ENCODE results near the gene DENND4C.
A peak's percentile ranks its signal among the peaks of the same experiment; 100 is the strongest.

DENND4C gene

GRCh38 chr9:19358701-19359100 is 128.2 kb downstream of the DENND4C start:
- TF ChIP-seq TAF1 (IDR thresholded peaks at IDR 0.05; ENCODE audit: borderline replicate concordance, insufficient read depth, low read length) (no peak), SIN3A (IDR thresholded peaks at IDR 0.05; ENCODE audit: borderline replicate concordance, insufficient read depth, low read length) (no peak), FOXP2 (optimal IDR thresholded peaks at IDR 0.05; ENCODE audit: borderline replicate concordance, extremely low read depth, extremely low read length, insufficient read depth) (no peak), POLR2AphosphoS5 (IDR thresholded peaks at IDR 0.05; ENCODE audit: low read depth, low read length) (no peak), REST (IDR thresholded peaks at IDR 0.05; ENCODE audit: insufficient read depth in 1 of 2, low read depth in 2 of 2, low read length in 2 of 2) (no peak)

GRCh38 chr9:19369107-19369506 is 138.6 kb downstream of the DENND4C start:
- no peak for TF ChIP-seq FOXP2 (optimal IDR thresholded peaks at IDR 0.05; ENCODE audit: borderline replicate concordance, extremely low read depth, extremely low read length, insufficient read depth)
- no peak for TF ChIP-seq SIN3A (IDR thresholded peaks at IDR 0.05; ENCODE audit: borderline replicate concordance, insufficient read depth, low read length)
- no peak for TF ChIP-seq POLR2AphosphoS5 (IDR thresholded peaks at IDR 0.05; ENCODE audit: low read depth, low read length)
- no peak for TF ChIP-seq REST (IDR thresholded peaks at IDR 0.05; ENCODE audit: insufficient read depth in 1 of 2, low read depth in 2 of 2, low read length in 2 of 2)
- no peak for TF ChIP-seq TAF1 (IDR thresholded peaks at IDR 0.05; ENCODE audit: borderline replicate concordance, insufficient read depth, low read length)

GRCh38 chr9:19371942-19372341 is 141.4 kb downstream of the DENND4C start:
- TF ChIP-seq FOXP2 (optimal IDR thresholded peaks at IDR 0.05; ENCODE audit: borderline replicate concordance, extremely low read depth, extremely low read length, insufficient read depth), result no peak
- no peak for TF ChIP-seq POLR2AphosphoS5 (IDR thresholded peaks at IDR 0.05; ENCODE audit: low read depth, low read length)
- no peak for TF ChIP-seq SIN3A (IDR thresholded peaks at IDR 0.05; ENCODE audit: borderline replicate concordance, insufficient read depth, low read length)
- TF ChIP-seq TAF1 (IDR thresholded peaks at IDR 0.05; ENCODE audit: borderline replicate concordance, insufficient read depth, low read length), result no peak
- TF ChIP-seq REST (IDR thresholded peaks at IDR 0.05; ENCODE audit: insufficient read depth in 1 of 2, low read depth in 2 of 2, low read length in 2 of 2), result no peak

DNA sequence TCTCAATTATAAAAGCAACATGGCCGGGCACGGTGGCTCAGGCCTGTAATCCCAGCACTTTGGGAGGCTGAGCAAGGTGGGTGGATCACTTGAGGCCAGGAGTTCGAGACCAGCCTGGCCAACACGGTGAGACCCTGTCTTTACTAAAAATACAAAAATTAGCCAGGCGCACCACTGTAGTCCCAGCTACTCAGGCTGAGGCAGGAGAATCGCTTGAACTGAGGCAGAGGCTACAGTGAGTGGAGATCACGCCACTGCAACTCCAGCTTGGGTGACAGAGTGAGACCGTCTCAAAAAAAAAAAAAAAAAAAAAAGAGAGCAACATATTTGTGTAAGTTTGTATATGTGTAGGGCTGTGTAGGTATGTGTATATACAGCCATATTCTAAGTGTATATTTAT is 142.1 kb downstream of the DENND4C start:
- no peak for TF ChIP-seq TAF1 (IDR thresholded peaks at IDR 0.05; ENCODE audit: borderline replicate concordance, insufficient read depth, low read length)
- no peak for TF ChIP-seq REST (IDR thresholded peaks at IDR 0.05; ENCODE audit: insufficient read depth in 1 of 2, low read depth in 2 of 2, low read length in 2 of 2)
- TF ChIP-seq FOXP2 (optimal IDR thresholded peaks at IDR 0.05; ENCODE audit: borderline replicate concordance, extremely low read depth, extremely low read length, insufficient read depth), result no peak
- TF ChIP-seq POLR2AphosphoS5 (IDR thresholded peaks at IDR 0.05; ENCODE audit: low read depth, low read length), result no peak
- TF ChIP-seq SIN3A (IDR thresholded peaks at IDR 0.05; ENCODE audit: borderline replicate concordance, insufficient read depth, low read length), result no peak

GRCh38 chr9:19373527-19373926 is 143.0 kb downstream of the DENND4C start:
- TF ChIP-seq FOXP2 (optimal IDR thresholded peaks at IDR 0.05; ENCODE audit: borderline replicate concordance, extremely low read depth, extremely low read length, insufficient read depth), result no peak
- TF ChIP-seq POLR2AphosphoS5 (IDR thresholded peaks at IDR 0.05; ENCODE audit: low read depth, low read length), result 0 out of 2 replicates have a peak, but pooled peaks have one; percentile 29
- no peak for TF ChIP-seq SIN3A (IDR thresholded peaks at IDR 0.05; ENCODE audit: borderline replicate concordance, insufficient read depth, low read length)
- TF ChIP-seq REST (IDR thresholded peaks at IDR 0.05; ENCODE audit: insufficient read depth in 1 of 2, low read depth in 2 of 2, low read length in 2 of 2), result no peak
- no peak for TF ChIP-seq TAF1 (IDR thresholded peaks at IDR 0.05; ENCODE audit: borderline replicate concordance, insufficient read depth, low read length)

Data from PFSK-1 (cell line).